ENCODE measurements around the gene GSTM2.

The GSTM2 gene

DNA sequence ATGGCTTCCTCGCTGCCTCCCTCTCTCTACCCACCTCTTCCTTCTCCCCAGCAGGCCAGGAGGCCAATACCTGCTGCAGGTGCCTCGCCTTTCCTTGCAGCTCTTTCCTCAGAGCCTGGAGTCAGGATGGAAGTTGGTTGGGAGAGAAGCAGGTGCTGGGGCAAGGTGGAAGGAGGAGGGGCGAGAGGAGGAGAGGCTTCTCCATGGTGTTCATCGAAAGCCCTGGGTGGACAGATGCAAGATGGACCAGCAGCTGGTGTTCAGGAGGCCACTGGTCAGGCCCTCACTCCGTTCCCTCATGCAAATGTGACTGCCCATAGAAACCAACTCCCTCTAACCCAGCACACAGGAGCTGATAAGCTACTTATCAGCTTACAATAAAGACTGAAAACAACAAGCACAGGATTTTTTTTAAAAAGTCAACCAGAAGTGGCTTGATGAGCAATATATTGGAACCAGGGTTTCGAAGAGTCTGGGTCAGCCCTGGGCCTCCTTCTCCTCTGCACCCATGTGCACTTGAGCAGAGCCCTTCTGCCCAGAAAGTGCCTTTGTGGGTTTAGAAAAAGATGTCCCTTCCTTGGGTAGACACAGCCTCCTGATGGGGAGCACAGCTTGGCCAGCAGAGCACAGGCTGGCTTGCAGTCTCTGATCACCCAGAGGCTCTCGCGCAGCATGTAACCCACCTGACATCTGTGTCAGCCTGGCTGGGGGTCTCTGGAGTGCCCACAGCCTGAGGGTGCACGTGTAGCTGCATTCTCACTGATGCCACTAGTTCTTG is 28.6 kb upstream of the GSTM2 start:
- peaks cover 31% of the 10 kb centered on the region for H3K4me1 Mint-ChIP-seq

DNA sequence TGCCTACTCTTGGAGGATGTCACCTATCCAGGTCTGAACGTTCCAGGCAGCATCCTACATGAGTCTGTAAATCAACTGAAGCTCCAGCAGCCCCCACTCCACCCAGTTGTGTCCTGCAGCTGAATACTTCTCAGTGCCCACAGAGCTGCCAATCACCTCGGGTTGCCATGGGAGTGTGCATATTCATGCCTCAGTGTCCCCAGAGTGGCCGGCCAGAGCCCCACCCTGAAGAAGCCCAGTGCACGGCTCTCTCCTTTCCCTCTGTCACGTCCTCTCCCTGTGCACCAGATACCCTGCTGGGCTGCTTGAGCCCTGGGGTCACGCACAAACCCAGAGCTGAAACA is 28.0 kb upstream of the GSTM2 start:
- Mint-ChIP-seq H3K36me3 (ENCODE audit: low read depth) (no peaks in the 10 kb centered on the region), H3K27me3 (ENCODE audit: low read depth) (peaks cover 4% of the 10 kb centered on the region), H3K4me1 (peaks cover 32% of the 10 kb centered on the region), H3K9me3 (no peaks in the 10 kb centered on the region), H3K27ac (peak overlapping the region in 1 of 3 experiments; percentile 80), H3K4me3 (no peak overlapping the region)
- no peak for TF ChIP-seq CTCF (IDR thresholded peaks at IDR 0.05; ENCODE audit: unreplicated experiment in 3 of 3)

More for the DNA sequence above, 28.6 kb upstream of the GSTM2 start:
- Mint-ChIP-seq H3K27ac (no peak overlapping the region), H3K36me3 (ENCODE audit: low read depth) (peaks cover 3% of the 10 kb centered on the region), H3K9me3 (no peaks in the 10 kb centered on the region), H3K4me3 (no peak overlapping the region), H3K27me3 (ENCODE audit: low read depth) (peaks cover 4% of the 10 kb centered on the region)
- TF ChIP-seq CTCF (IDR thresholded peaks at IDR 0.05; ENCODE audit: unreplicated experiment in 3 of 3), result no peak

GRCh38 chr1:109640285-109640865 is 27.5 kb upstream of the GSTM2 start:
- peak; percentile 86 to 95 (median 93) for TF ChIP-seq CTCF (IDR thresholded peaks at IDR 0.05; ENCODE audit: unreplicated experiment in 3 of 3)
- peaks cover 3% of the 10 kb centered on the region for H3K9me3 Mint-ChIP-seq
- H3K4me3 Mint-ChIP-seq, result no peak overlapping the region
- H3K27me3 Mint-ChIP-seq (ENCODE audit: low read depth), result peaks cover 7% of the 10 kb centered on the region
- H3K4me1 Mint-ChIP-seq, result peaks cover 32% of the 10 kb centered on the region
- peak overlapping the region in 1 of 3 experiments; percentile 80 for H3K27ac Mint-ChIP-seq
- H3K36me3 Mint-ChIP-seq (ENCODE audit: low read depth), result no peaks in the 10 kb centered on the region

DNA sequence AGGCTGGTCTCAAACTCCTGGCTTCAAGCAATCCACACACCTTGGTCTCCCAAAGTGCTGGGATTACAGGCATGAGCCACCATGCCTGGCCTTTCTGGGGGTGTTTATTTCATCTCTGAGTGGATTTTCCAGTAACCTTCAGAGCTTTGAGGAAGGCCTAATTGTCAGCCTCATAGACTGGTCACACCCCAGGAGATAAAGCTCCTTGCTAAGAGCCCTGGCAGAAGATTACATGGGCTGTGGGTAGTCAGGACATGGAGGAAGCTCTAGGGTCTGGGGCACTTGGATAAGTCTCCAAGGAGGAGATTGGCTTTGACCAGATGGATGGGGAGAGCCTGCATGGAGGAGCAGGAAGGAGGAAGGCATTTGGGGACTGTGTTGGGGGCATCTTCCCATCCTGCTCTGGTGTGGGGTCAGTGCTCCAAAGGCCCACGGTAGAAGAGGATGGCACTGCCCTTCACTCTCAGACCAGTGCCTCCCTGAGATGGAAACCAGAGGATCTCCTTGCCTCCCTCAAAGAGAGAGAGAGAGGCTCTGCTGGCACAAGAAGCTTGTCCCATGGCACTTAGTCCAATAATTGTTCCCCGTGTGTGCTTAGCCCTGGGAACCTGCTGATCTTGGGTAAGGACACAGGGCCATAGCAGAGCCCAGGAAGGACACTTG is 26.6 kb upstream of the GSTM2 start:
- peaks cover 7% of the 10 kb centered on the region for H3K27me3 Mint-ChIP-seq (ENCODE audit: low read depth)
- no peak overlapping the region for H3K4me3 Mint-ChIP-seq
- TF ChIP-seq CTCF (IDR thresholded peaks at IDR 0.05; ENCODE audit: unreplicated experiment in 3 of 3), result no peak
- no peak overlapping the region for H3K27ac Mint-ChIP-seq
- peaks cover 3% of the 10 kb centered on the region for H3K9me3 Mint-ChIP-seq
- peaks cover 24% of the 10 kb centered on the region for H3K4me1 Mint-ChIP-seq
- H3K36me3 Mint-ChIP-seq (ENCODE audit: low read depth), result no peaks in the 10 kb centered on the region

DNA sequence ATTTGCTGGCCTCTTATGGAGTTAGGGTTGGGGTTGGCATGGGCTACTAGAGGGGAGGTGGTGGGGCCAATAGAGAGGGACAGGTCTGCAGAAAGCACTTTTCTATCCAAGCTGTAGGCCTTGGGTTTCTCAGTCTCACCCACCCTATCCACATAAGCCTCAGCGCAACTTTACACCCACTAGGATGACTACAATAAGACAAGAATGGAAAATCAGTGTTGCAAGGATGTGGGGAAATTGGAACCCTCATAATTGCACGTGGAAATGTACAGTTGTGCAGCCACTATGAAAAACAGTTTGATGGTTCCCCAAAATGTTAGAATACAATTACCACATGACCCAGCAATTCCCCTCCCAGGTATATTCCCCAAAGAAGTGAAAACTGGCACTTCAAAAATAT is 26.0 kb upstream of the GSTM2 start:
- TF ChIP-seq CTCF (IDR thresholded peaks at IDR 0.05; ENCODE audit: unreplicated experiment in 3 of 3), result no peak

More for the DNA sequence above, 26.0 kb upstream of the GSTM2 start:
- Mint-ChIP-seq H3K9me3 (peaks cover 3% of the 10 kb centered on the region), H3K27me3 (ENCODE audit: low read depth) (peaks cover 7% of the 10 kb centered on the region), H3K27ac (no peak overlapping the region), H3K4me1 (peaks cover 18% of the 10 kb centered on the region), H3K4me3 (no peak overlapping the region), H3K36me3 (ENCODE audit: low read depth) (no peaks in the 10 kb centered on the region)

Data from nephron (organoid).